NCI-H526 (cell line): ENCODE results near the gene SEC61A2.
"Not testable (repeated sequence)": the region's sequence is repeated elsewhere in the genome, so short reads cannot be mapped to it uniquely, and the experiment has no call there.

Experiments used
- DNase-seq, 2 experiments: peaks; one replicate each; lab custom pipeline; 2025; lab: John Stamatoyannopoulos, UW

The SEC61A2 gene

GRCh38 chr10:12129222-12130111 is at the start of gene SEC61A2:
Gene SEC61A2, plus strand, starts transcription at chr10:12129677. Its CDS starts 111 bp downstream, at chr10:12129788.
- peak; percentile 50 to 94 for DNase-seq

GRCh38 chr10:12081470-12081869 is 48.0 kb upstream of the SEC61A2 start:
- no peak for DNase-seq

- no peak for DNase-seq
Measured at GRCh38 chr10:12081879-12082557, 47.5 kb upstream of the SEC61A2 start.

- no peak for DNase-seq
Measured at GRCh38 chr10:12088919-12089318, 40.6 kb upstream of the SEC61A2 start.

GRCh38 chr10:12091421-12091820 is 38.1 kb upstream of the SEC61A2 start:
- no peak for DNase-seq

- not testable (repeated sequence) for DNase-seq
Measured at GRCh38 chr10:12097361-12097760, 32.1 kb upstream of the SEC61A2 start.

- no peak for DNase-seq
Measured at GRCh38 chr10:12097791-12098190, 31.7 kb upstream of the SEC61A2 start.

- no peak for DNase-seq
Measured at GRCh38 chr10:12098966-12099365, 30.5 kb upstream of the SEC61A2 start.

GRCh38 chr10:12103802-12104201 is 25.7 kb upstream of the SEC61A2 start:
- DNase-seq: no peak

- no peak for DNase-seq
Measured at GRCh38 chr10:12107781-12108180, 21.7 kb upstream of the SEC61A2 start.

- DNase-seq: no peak
Measured at GRCh38 chr10:12109286-12109685, 20.2 kb upstream of the SEC61A2 start.

- no peak for DNase-seq
Measured at GRCh38 chr10:12111528-12111927, 17.9 kb upstream of the SEC61A2 start.

- DNase-seq: no peak
Measured at GRCh38 chr10:12113627-12114026, 15.8 kb upstream of the SEC61A2 start.

- no peak for DNase-seq
Measured at GRCh38 chr10:12121673-12122072, 7.8 kb upstream of the SEC61A2 start.

GRCh38 chr10:12130237-12130872 is 878 bp downstream of the SEC61A2 start:
- DNase-seq: peak; percentile 37 to 49

- no peak for DNase-seq
Measured at GRCh38 chr10:12135631-12136030, 6.2 kb downstream of the SEC61A2 start.

GRCh38 chr10:12140038-12140437 is 10.6 kb downstream of the SEC61A2 start:
- no peak for DNase-seq

GRCh38 chr10:12144538-12144937 is 15.1 kb downstream of the SEC61A2 start:
- no peak for DNase-seq

GRCh38 chr10:12150163-12150562 is 20.7 kb downstream of the SEC61A2 start:
- no peak for DNase-seq

GRCh38 chr10:12154516-12154915 is 25.0 kb downstream of the SEC61A2 start:
- no peak for DNase-seq

GRCh38 chr10:12156367-12157123 is 27.1 kb downstream of the SEC61A2 start:
- DNase-seq: no peak

- DNase-seq: no peak
Measured at GRCh38 chr10:12158111-12158510, 28.6 kb downstream of the SEC61A2 start.
